ENCODE measurements around the gene MESD.

MESD gene

DNA sequence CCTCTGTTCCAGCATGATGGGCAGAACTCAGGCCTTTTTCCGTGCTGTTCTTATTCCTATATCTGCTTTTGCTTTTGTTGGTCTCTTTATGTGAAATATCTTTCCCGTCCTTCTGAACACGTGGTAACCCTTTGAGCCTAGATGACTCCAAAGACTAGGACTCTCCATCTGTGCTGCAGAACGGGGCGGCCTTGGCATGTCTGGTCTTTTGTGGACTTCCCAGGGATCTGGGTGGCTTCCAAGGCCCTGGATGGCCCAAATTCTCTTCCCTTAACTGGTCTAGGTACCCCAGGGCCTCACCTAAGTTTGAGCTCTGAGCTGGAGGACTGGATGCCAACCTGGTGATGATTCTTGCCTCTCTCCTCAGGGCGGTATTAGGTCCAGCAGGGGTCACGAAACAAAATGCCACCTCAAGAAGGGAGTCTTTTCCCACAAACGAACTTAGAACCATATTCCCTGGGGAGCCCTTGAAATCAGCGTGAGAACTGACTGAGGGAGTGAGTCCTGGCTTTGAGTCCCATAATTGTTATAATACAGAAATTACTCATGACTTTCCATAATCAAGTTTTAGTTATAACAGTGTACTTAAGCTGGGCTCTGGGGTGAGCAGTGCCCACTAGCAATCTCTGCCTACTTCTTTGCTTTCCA, 25.0 kb upstream of the MESD start:
- DNase-seq, result no peak

DNA sequence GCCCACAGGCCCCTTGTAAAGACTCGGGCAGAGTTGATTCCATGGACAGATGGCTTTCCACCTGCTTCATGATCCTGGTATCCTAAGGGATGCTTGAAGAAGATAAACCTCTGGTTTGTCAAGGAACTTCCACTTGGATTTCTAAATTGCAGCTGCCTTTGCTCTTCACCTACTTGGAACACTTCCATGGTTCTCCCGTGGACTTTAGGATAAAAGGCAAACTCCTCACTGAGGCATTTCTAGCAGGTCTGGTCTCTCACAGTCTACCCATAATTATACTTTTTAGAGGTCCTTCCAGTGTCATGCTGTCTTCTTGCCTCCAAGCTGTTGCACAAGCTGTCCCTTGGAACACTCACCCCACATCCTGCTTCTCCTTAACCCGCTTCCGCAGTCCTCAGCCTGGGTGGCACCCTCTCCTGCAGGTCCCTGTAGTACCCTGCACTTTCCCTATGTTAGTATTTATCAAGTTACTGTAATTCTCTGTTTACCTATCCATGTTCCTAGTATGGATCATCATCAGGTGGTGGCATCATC, 23.8 kb upstream of the MESD start:
- no peak for DNase-seq

DNA sequence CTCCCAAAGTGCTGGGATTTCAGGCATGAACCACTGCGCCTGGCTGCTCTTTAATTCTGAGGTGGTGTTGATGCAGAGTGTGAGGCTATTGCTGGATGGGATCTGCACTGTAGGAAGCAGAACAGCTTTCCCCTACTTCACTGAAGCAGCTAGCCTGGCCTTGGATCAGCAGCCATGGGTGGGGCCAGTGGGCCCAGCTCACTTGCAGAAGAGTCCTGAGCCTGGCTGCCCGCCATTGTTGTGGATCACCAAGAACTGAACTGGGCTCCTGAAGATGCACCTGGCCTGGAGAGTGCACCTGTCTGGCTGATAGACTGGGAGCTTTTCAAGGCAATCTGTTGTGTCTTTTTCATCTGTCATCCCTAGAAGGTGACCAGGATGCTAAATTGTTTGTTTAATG, 23.0 kb upstream of the MESD start:
- no peak for DNase-seq

DNA sequence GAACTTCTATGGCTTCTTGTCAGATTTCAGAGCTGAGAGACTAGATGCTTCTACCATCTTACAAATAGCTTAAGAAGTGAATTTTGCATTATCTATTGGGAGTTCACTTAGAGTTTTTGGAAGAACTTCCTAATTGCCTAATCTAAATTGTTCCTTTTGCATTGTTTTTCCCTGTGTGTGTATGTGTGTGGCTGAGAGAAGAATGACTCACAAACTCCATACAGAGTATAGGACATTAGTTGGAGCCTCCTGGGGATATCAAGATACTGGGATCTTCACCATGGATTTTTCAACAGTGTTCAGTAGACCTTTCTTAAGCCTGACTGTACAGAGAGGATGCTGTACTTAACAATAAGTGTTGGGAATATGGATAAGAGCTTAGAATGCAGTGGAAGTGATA, 22.0 kb upstream of the MESD start:
- DNase-seq, result no peak

DNA sequence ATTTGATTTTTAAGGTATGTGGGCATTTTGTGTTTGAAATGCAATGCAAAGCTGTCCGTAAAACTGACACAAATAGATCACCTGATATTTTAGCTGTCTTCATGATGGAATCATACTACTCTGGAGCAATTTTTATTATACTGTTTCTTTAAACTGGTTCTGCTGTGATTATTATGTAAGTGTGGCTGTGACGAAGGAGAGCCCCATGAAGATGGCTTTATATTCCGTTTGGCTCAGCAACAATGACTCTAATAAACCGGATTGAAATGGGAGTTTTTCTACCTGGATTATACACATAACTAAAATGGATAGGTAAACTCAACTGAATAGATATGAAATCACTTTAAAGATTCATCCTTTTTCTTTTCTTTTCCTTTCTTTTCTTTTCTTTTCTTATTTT, 20.5 kb upstream of the MESD start:
- no peak for DNase-seq

GRCh38 chr15:81008312-81008711, 18.7 kb upstream of the MESD start:
- no peak for DNase-seq

DNA sequence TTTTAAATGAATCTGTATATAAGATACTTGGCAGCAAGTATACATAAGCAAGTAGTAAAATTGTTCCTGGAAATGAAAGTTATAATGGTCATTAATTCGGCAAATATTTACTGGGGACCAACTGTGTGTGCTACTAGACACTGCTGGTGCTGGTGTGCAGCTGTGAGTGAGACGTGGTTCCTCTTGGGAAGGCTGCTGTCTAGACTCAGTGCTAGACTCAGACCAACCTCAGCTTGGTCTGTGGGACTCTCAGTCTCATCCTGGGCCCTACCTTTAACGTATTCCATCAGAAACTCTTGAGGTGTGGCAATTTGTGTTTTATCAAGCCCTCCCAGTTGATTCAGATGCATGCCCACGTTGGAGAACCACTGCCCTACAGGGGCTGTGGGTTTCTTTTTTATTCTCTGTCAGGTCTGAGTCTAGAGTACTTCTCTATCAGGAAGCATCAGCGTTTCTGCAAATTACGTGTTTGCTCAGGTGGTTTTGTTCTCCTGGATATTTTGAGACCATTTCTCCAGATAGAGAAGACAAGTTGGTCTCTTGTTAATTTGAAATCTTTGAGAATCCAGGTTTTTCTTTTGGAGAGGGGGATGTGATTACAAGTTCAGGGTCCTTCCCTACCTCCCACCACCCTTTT, 17.9 kb upstream of the MESD start:
- DNase-seq, result no peak

- no peak for DNase-seq
Observed at GRCh38 chr15:81006124-81006523, 16.5 kb upstream of the MESD start.

DNA sequence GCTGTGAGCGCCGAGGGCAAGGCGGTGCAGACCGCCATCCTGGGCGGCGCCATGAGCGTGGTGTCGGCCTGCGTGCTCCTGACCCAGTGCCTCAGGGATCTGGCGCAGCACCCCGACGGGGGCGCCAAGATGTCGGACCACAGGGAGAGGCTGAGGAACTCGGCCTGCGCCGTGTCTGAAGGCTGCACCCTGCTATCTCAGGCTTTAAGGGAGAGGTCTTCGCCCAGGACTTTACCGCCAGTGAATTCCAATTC, 13.4 kb upstream of the MESD start:
- DNase-seq, result no peak

DNA sequence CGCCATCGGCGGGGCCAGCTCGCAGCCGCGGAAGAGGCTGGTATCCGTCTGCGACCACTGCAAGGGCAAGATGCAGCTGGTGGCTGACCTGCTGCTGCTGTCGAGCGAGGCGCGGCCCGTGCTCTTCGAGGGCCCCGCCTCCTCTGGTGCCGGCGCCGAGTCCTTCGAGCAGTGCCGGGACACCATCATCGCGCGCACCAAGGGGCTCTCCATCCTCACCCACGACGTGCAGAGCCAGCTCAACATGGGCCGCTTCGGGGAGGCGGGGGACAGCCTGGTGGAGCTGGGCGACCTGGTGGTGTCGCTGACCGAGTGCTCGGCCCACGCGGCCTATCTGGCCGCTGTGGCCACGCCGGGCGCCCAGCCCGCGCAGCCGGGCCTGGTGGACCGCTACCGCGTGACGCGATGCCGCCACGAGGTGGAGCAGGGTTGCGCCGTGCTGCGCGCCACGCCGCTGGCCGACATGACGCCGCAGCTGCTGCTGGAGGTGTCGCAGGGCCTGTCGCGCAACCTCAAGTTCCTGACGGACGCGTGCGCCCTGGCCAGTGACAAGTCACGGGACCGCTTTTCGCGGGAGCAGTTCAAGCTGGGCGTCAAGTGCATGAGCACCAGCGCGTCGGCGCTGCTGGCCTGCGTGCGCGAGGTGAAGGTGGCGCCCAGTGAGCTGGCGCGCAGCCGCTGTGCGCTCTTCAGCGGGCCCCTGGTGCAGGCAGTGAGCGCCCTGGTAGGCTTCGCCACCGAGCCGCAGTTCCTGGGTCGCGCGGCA, 12.9 kb upstream of the MESD start:
- no peak for DNase-seq

DNA sequence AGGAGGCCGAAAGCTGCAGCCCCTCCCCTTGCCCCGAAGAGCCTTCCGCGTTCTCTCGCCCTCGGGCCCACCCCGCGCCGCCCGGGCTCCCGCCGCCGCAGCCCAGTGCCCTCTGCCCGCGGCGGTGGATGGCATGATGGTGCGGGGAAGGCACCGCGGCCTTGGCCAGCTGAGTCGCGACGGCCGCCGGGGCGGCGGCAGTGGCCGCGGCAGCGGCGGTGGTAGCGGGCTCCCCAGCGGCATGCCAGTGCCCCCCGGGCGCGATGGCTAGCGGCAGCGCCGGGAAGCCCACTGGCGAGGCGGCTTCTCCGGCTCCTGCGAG, 12.4 kb upstream of the MESD start:
- DNase-seq, result no peak

DNA sequence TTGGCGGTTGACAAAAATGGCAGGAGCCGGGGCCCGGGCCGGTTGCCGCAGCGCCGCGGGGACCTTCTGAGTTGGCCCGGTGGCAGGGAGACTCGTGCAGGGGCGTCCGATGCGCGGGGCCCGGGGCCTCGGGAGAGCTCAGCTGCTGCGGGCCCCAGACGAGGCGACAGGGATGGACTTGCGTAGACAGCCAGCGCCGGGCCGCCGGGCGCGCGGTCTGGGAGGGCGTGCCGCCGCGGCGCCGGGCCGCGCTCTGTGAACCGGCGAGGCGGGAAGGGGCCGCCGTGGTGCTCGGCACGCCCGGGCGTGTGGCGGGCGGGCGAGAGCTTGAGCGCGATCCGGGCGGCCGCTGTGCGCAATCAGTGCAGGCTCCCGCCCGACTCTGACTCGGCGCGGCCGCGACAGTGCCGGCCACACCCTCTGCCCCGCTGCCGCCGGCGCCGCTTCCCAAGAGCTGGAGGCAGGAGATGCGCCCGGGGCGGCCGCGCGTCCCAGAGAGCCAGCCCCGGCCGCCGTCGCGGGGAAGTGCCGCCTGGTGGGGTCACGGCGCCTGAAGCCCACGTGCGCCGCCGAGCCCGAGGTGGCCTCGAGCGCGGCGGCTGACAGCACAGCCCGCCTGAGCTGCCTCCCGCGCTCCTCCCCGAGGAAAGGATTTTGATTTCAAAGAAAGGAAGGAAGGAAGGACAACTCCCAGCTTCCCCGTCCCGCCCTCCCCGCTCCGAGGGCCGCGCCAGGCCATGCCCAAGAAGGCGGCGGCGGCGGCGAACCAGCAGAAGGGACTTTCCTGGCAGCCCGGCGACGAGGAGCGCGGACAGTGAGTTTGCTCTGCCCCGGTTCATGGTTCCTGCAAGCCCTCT, 11.8 kb upstream of the MESD start:
- no peak for DNase-seq

DNA sequence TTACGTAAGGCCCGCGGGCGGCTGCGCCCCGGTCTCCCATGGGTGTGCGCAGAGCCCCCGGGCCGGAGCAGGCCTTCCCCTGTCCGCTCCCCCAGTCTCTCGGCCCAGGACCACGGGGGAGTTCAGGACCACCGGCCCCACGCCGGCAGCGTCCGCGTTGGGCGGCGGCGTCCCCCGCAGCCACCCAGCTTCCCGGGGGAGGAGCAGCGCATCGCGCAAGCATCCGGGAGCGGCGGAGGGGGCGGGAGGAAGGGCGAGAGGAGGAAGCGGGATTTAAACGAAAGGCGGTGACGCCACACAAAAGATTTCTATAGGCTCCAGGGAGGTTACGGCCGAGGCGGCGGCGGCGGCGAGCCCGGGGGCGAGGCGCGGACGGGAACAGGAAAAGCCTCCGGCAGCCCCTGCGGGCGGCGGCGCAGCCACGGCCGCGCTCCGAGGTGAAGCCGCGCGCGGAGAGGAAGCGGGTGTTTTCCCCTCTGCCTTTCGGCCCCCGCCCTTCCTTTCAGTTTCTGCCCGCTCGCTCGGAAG, 11.1 kb upstream of the MESD start, which contains the start of gene TLNRD1:
TSS of gene TLNRD1 (plus strand) at position 300 of the 528 bp plus-strand sequence. CDS start 1,349 bp downstream, outside the sequence.
- peak; percentile 65 for DNase-seq

DNA sequence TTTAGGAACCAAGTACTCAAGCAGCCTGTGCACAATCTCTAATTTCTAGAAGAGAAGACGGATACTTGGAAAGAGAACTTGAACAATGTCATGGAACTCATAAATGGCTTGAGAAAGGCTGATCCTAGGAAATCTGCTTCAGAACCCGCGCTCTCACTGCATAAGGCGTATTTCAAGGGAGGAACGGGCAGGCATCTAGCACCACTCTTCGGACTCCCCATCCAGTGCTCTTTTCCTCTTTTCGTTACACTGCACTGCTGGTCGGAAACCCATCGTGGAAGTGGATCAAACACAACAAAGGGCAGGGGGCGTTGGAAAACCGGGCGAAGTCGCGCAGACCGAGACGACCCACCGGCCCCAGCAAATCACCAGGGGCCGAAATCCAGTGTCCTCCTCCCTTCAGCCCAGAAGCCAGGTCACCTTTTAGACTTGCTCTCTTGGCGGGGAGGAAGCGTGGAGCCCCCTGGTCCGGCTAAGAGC, 10.6 kb upstream of the MESD start:
- DNase-seq, result no peak

GRCh38 chr15:80999623-81000036, 10.0 kb upstream of the MESD start:
- no peak for DNase-seq

GRCh38 chr15:80998251-80998650, 8.6 kb upstream of the MESD start:
- no peak for DNase-seq

- no peak for DNase-seq
Observed at GRCh38 chr15:80997692-80998091, 8.1 kb upstream of the MESD start.

DNA sequence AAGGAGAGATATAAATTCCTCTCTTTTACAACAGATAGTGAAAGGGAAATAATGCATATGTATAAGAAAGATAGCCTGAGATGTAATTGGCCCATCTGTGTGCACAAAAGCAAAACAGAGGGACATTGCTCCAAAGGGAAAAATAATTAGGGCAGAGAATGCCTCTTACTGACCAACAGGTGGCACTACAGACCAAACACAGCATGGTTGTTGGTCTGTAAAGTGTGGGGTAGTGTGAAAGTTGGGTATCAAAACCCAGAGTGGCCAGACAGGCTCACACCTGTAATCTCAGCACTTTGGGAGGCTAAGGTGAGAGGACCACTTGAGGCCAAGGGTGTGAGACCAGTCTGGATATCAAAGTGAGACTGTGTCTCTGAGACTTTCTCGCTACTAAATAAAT, 6.6 kb upstream of the MESD start:
- DNase-seq, result no peak

GRCh38 chr15:80992441-80992840, 2.8 kb upstream of the MESD start:
- no peak for DNase-seq

DNA sequence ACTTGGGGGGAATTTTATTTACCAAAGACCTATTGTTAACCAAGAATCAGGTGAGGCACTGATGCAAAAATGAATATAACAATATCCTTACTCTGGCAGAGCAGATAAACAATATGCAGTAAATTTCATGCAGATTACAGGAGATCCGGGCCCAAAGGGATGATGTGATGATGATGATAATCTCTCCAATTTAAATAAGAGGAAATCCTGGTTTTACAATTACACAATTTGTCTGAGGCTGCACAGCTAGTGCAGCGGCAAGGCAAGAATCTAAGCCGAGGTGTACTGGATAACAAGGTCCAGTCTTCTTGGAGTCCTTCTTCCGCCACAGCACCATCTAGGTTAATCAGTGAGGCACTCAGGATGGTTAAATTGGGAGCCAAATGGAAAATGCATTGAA, 2.4 kb upstream of the MESD start:
- DNase-seq, result no peak

GRCh38 chr15:80991421-80991820, 1.8 kb upstream of the MESD start:
- no peak for DNase-seq

GRCh38 chr15:80990955-80991354, 1.3 kb upstream of the MESD start:
- DNase-seq, result no peak

DNA sequence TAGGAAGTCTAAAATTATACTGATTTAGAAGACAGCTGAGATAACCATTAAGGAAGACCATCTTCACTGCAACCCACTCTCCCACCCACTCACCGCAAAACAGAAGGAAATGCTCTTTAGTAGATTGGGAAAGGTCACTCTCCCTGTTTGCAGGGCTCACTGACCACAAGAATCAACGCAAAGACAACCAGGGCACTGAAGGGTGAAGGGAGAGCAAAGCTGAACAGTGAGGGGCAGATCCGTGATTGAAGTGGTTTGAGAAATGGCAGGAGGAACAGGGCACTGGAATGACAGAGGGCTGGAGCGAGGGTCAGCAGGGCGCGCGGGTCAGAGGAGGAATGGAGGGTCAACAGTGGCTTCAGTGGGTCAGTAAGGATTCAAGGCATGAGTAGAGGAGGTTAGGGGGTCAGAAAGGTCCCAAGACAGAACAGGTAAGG, 520 bp downstream of the MESD start:
- no peak for DNase-seq

Measured in NCI-H1105 (cell line).